Endothelial cell of umbilical vein (primary cell): ENCODE data around the gene VSIG10L. TPM values are rescaled to one million over a fixed set of nuclear protein-coding genes. Genes with fewer than 3 reads are reported as not detected.
A peak's percentile ranks its signal among the peaks of the same experiment; 100 is the strongest.

Source experiments
- BruUV-seq: library from RNA; stranded (reverse); fragments of 400-500 nt; replicated peaks from 2 replicates; lab custom pipeline; 2021; lab: Mats Ljungman, UMichigan
- CTCF ChIA-PET: fragments of 300-600, 350-600 bp; sonication (Branson Sonifier 250); formaldehyde crosslinking; loops from one replicate; lab custom pipeline; 2021; ENCODE audit warnings: antibody characterized with exemption, inconsistent platforms; lab: Charles Lee
- POLR2A ChIA-PET: fragments of 300-600, 350-600 bp; sonication (Branson Sonifier 250); formaldehyde crosslinking; loops from one replicate; lab custom pipeline; 2021; ENCODE audit warnings: antibody characterized with exemption, inconsistent platforms; lab: Charles Lee
- DNase-seq: peaks from one replicate; pipeline ENCODE4 v3.0.0-alpha.2; 2011; ENCODE audit warnings: low read depth, low spot score
- FAIRE-seq: peaks from 2 replicates; lab custom pipeline; 2011; peaks lifted over from hg19 to GRCh38; lab: Jason Lieb, UNC
- H2AFZ ChIP-seq: 2 replicates; pipeline ENCODE4 v1.6.0; 2012; ENCODE audit warnings: low read depth, low read length, control low read depth, inconsistent platforms
- H3K27ac ChIP-seq: 2 replicates; pipeline ENCODE4 v1.5.1; 2011; ENCODE audit warnings: low read depth, mild to moderate bottlenecking, control low read depth, low read length, moderate library complexity; ENCODE audit not compliant: insufficient read depth
- H3K27me3 ChIP-seq, 2 experiments: 2 replicates each; pipeline versions ENCODE4 v1.6.0 to v1.6.1; 2011; ENCODE audit warnings: low read length in 2 of 2, mixed read lengths in 1 of 2; ENCODE audit not compliant: control insufficient read depth in 2 of 2, insufficient read depth in 2 of 2
- H3K36me3 ChIP-seq, 2 experiments: 2 replicates in 1 of 2; 3 replicates in 1 of 2; pipeline ENCODE4 v1.5.1; 2011; ENCODE audit warnings: low read length in 2 of 2, mild to moderate bottlenecking in 1 of 2, moderate library complexity in 1 of 2; ENCODE audit not compliant: control insufficient read depth in 2 of 2, insufficient read depth in 2 of 2; ENCODE audit errors: extremely low read depth in 1 of 2
- H3K4me1 ChIP-seq: 3 replicates; pipeline ENCODE4 v1.5.1; 2011; ENCODE audit warnings: mild to moderate bottlenecking, low read length; ENCODE audit not compliant: control insufficient read depth, insufficient read depth; ENCODE audit errors: extremely low read depth
- H3K4me2 ChIP-seq: 2 replicates; pipeline ENCODE4 v1.6.1; 2011; ENCODE audit warnings: low read length, control low read depth, mixed read lengths; ENCODE audit not compliant: insufficient read depth
- H3K4me3 ChIP-seq, 3 experiments: fragments of 200-600 bp in 1 of 3; sonication (generic), shearing (Covaris generic) in 1 of 3; replicated peaks in 1 of 3; 2 replicates each; pipeline ENCODE4 v1.5.1; 2011 to 2016; ENCODE audit warnings: control low read depth in 3 of 3, low read length in 3 of 3, mild to moderate bottlenecking in 2 of 3, inconsistent platforms in 1 of 3, low read depth in 1 of 3, moderate library complexity in 1 of 3; ENCODE audit not compliant: insufficient read depth in 1 of 3
- H3K79me2 ChIP-seq: 2 replicates; pipeline ENCODE4 v1.6.0; 2012; ENCODE audit warnings: low read length, inconsistent platforms; ENCODE audit not compliant: control insufficient read depth, insufficient read depth
- H3K9ac ChIP-seq: replicated peaks from 2 replicates; pipeline ENCODE3; 2011; ENCODE audit warnings: low read length, control low read depth; ENCODE audit not compliant: insufficient read depth; ENCODE audit errors: extremely low read depth
- H3K9me1 ChIP-seq: replicated peaks from 3 replicates; pipeline ENCODE4 v1.6.0; 2011; ENCODE audit warnings: mild to moderate bottlenecking, low read length; ENCODE audit not compliant: control insufficient read depth, insufficient read depth; ENCODE audit errors: extremely low read depth
- H3K9me3 ChIP-seq: replicated peaks from 2 replicates; pipeline ENCODE4 v1.5.1; 2012; ENCODE audit warnings: low read length, inconsistent platforms; ENCODE audit not compliant: control insufficient read depth, insufficient read depth
- H4K20me1 ChIP-seq: replicated peaks from 2 replicates; pipeline ENCODE3; 2011; ENCODE audit warnings: mild to moderate bottlenecking, low read length; ENCODE audit not compliant: control insufficient read depth, insufficient read depth; ENCODE audit errors: extremely low read depth
- CTCF ChIP-seq, 2 donors: IDR thresholded peaks; 1 replicate in 1 of 2; 2 replicates in 1 of 2; pipeline ENCODE4 v1.5.1; 2011; ENCODE audit warnings: low read length in 2 of 2, mild to moderate bottlenecking in 2 of 2, moderate library complexity in 2 of 2, control low read depth in 1 of 2, inconsistent platforms in 1 of 2, low read depth in 1 of 2; ENCODE audit not compliant: insufficient read depth in 1 of 2; ENCODE audit errors: extremely low read depth in 1 of 2
- FOS ChIP-seq: IDR thresholded peaks from 2 replicates; pipeline ENCODE4 v1.6.1; 2011; ENCODE audit warnings: mild to moderate bottlenecking, low read length, moderate library complexity, borderline replicate concordance; ENCODE audit not compliant: insufficient read depth
- GATA2 ChIP-seq: IDR thresholded peaks from 2 replicates; pipeline ENCODE4 v1.7.0; 2011; ENCODE audit warnings: low read depth, mild to moderate bottlenecking, moderate library complexity, mixed read lengths, low read length; ENCODE audit not compliant: insufficient read length, insufficient read depth
- JUN ChIP-seq: IDR thresholded peaks from 2 replicates; pipeline ENCODE4 v1.6.1; 2011; ENCODE audit warnings: borderline replicate concordance, low read depth; ENCODE audit not compliant: insufficient read length, insufficient read depth
- MAX ChIP-seq: IDR thresholded peaks from 2 replicates; pipeline ENCODE4 v1.6.1; 2011; ENCODE audit not compliant: insufficient read depth, insufficient read length
- MYC ChIP-seq: IDR thresholded peaks from one replicate; pipeline ENCODE4 v1.6.1; 2011; ENCODE audit warnings: mild to moderate bottlenecking, low read depth, low read length
- POLR2AphosphoS5 ChIP-seq: IDR thresholded peaks from 2 replicates; pipeline ENCODE4 v1.6.1; 2012; ENCODE audit warnings: low read depth, mild to moderate bottlenecking, control low read depth, low read length, moderate library complexity; ENCODE audit not compliant: insufficient read depth
- dilution Hi-C: fragments of 300-500 bp; cut with MboI; formaldehyde crosslinking; loops from one replicate; pipeline ENCODE4 v1.15.0; 2019; ENCODE audit warnings: low sequenced_read_pairs; ENCODE audit not compliant: extremely low pct_ligation_motif_present
- intact Hi-C: fragments of 100-400 bp; cut with micrococcal nuclease; formaldehyde crosslinking; loops from one replicate; pipeline ENCODE4 v1.10.0; 2022
- polyA plus RNA-seq, 4 experiments: library from polyadenylated mRNA; depleted of rRNA in 3 of 4; stranded (reverse) in 3 of 4; unstranded in 1 of 4; fragments of >200 nt; gene quantifications; 2 replicates each; pipeline versions ENCODE4 v1.2.1 to v1.2.3, GENCODE V29; 2011 to 2012; ENCODE audit warnings: missing spikeins in 1 of 4
- total RNA-seq: library from RNA; stranded (reverse); gene quantifications from 2 replicates; pipeline ENCODE4 v1.2.3, GENCODE V29; 2021

Gene VSIG10L
- total and polyA plus RNA-seq, 2 donors (not counting 3 experiments of a cell fraction or from before 2014, with no cell fraction given): 0.62 to 0.77 TPM

- no peak for FAIRE-seq
- ChIA-PET CTCF (interaction anchor here (0.7 to 1.8 kb wide), 6 partner anchors 18 to 348 kb away, joined by 3 to 6 read pairs (median 4); no protein-coding TSS in a partner anchor), POLR2A (interaction anchor here (1.5 kb wide), 1 partner anchor 24 kb away, joined by 4 read pairs; no protein-coding TSS in a partner anchor)
- no peak overlapping the region for H3K4me3 ChIP-seq
- H3K9ac ChIP-seq: no peak overlapping the region
- no peaks in the 10 kb centered on the region for H3K79me2 ChIP-seq
- no peak overlapping the region for H2AFZ ChIP-seq
- DNase-seq: no peak
- H3K9me1 ChIP-seq: no peaks in the 10 kb centered on the region
- dilution Hi-C loops: no loop called here
- no peak overlapping the region for H3K27ac ChIP-seq
- H3K9me3 ChIP-seq: no peaks in the 10 kb centered on the region
- H3K27me3 ChIP-seq: no peaks in the 10 kb centered on the region
- BruUV-seq: no TSS peak
- TF ChIP-seq MYC (no peak), GATA2 (no peak), MAX (no peak)
- peaks cover 8% of the 10 kb centered on the region for H3K4me1 ChIP-seq
- no peaks in the 10 kb centered on the region for H4K20me1 ChIP-seq
- no peaks in the 10 kb centered on the region for H3K36me3 ChIP-seq
- intact Hi-C loops: no loop called here
- H3K4me2 ChIP-seq: no peak overlapping the region
These were observed 873 bp downstream of the VSIG10L start for GRCh38 chr19:51341066-51341465.

GRCh38 chr19:51339687-51340656 is 2.0 kb downstream of the VSIG10L start:
- H3K9ac ChIP-seq: peak overlapping the region; percentile 65
- H3K4me3 ChIP-seq: peak overlapping the region; percentile 55 to 82 (median 73)
- H3K27me3 ChIP-seq: no peaks in the 10 kb centered on the region
- H3K79me2 ChIP-seq: no peaks in the 10 kb centered on the region
- intact Hi-C loops (loop anchor here (1.0 to 5.0 kb wide), 6 partner anchors 27 to 349 kb away; partner anchors contain the start of gene CTU1), dilution Hi-C loops (no loop called here)
- H2AFZ ChIP-seq: peak overlapping the region; percentile 98
- TF ChIP-seq JUN (no peak), MAX (peak; percentile 72), CTCF (IDR thresholded peaks at IDR 0.05; ENCODE audit: extremely low read depth in 1 of 2, insufficient read depth in 1 of 2, low read depth in 1 of 2, low read length in 2 of 2) (peak; percentile 13 to 20), MYC (no peak), FOS (no peak), GATA2 (no peak), POLR2AphosphoS5 (peak; percentile 12)
- no TSS peak for BruUV-seq
- H3K27ac ChIP-seq: peak overlapping the region; percentile 6
- peaks cover 8% of the 10 kb centered on the region for H3K4me1 ChIP-seq
- H4K20me1 ChIP-seq: no peaks in the 10 kb centered on the region
- H3K9me1 ChIP-seq: no peaks in the 10 kb centered on the region
- peak; percentile 98 for FAIRE-seq
- no peaks in the 10 kb centered on the region for H3K36me3 ChIP-seq
- H3K9me3 ChIP-seq: no peaks in the 10 kb centered on the region
- POLR2A ChIA-PET: interaction anchor here (0.7 to 1.3 kb wide), 3 partner anchors 22 to 28 kb away, joined by 4 to 8 read pairs (median 6); partner anchors contain the start of gene ETFB
- CTCF ChIA-PET: interaction anchor here (0.6 to 1.8 kb wide), 27 partner anchors 11 to 349 kb away, joined by 3 to 27 read pairs (median 4); partner anchors contain the start of genes CLDND2, ETFB and ZNF175
- peak; percentile 97 for DNase-seq
- H3K4me2 ChIP-seq: peak overlapping the region; percentile 94
